Measurements from ENCODE around the gene TPI1.

The TPI1 gene

GRCh38 chr12:6867413-6868210 is at the start of gene TPI1:
TSS of gene TPI1 (plus strand) at chr12:6867531. CDS start at chr12:6867567, 36 bp downstream.
- DNase-seq = peak; percentile 80 to 82

DNA sequence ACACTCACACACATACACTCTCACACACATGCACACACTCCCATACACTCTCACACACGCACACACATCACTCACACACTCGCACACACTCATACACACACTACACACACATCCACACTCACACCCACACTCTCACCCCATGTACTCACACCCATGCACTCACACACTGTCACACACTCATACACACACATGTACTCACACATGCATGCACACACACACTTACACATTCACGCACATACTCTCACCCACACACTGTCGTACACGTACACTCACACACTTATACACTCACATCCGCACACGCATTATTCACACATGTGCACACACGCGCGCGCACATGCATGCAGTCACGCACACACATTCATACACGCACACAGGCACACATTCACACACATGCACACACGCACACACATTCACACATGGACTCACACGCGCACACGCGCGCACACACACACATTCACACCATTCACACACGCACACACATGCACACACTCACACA is 49.6 kb upstream of the TPI1 start:
- DNase-seq = no peak

DNA sequence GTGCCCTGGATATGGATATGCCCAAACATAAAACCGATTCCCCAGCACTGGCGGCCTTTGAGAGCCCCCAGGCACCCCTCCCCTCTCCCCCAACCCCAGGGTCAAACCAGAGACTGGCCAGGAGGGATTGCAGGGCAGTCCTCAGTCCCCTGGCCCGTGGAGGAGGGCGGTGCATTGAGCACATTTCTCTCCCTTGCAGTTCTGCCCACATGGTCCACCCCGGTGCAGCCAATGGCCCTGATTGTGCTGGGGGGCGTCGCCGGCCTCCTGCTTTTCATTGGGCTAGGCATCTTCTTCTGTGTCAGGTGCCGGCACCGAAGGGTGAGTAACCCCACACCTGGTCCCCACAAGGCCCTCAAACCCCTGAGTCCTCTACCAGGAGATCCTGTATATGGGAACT is 49.1 kb upstream of the TPI1 start:
- no peak for DNase-seq

- no peak for DNase-seq
Measured at GRCh38 chr12:6818645-6819044, 48.7 kb upstream of the TPI1 start.

GRCh38 chr12:6819106-6820030 is 48.0 kb upstream of the TPI1 start:
- no peak for DNase-seq

- DNase-seq = no peak
Measured at GRCh38 chr12:6820166-6820565, 47.2 kb upstream of the TPI1 start.

DNA sequence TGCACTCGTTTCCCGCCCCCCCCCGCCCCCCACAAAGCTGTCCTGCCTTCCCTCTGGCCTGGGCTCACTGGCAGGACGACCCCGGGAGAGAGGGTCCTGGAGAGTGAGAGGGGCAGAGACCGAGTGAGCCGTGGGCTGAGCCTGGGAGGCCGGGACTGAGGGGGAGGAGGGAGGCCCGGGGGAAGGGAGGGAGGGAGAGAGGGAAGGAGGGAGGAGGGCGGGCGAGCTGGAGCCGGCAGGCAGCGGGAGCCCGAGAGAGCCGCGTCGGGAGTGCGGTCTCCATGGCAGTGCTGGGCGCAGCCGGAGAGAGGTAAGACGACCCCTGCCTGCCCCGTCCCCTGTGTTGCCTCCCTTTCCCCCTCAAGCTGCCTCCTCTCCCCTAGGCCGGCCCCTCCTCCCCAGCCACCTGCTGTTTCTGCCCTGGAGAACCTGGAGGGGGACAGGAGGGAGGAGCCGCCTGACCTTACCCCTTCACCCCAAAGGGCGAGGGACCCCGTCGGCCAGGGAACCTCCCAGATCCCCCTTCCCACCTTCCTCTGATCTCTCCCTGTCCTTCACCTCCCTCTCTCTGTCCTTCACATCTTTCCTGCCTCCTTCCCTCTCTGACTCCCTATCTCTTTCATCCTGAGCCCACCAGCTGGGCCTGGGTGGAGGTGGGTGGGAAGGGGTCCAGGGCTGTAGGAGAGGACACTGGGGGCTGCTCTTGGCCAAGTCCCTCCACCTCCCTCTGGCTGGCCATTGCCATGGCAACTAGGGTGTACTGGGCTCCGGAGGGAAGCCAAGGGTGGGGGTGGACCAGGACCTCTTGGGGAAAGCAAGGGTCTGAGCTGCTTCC is 45.5 kb upstream of the TPI1 start, which contains the start of gene GPR162:
Gene GPR162, plus strand, starts transcription at position 231 of the 835 bp plus-strand sequence. CDS start 2,078 bp downstream, outside the sequence.
- DNase-seq = peak; percentile 57 to 64

- peak in 1 of 2 donors; percentile 15 for DNase-seq
Measured at GRCh38 chr12:6822426-6823135, 44.8 kb upstream of the TPI1 start.

GRCh38 chr12:6823182-6824084 is 43.9 kb upstream of the TPI1 start:
- DNase-seq = no peak

GRCh38 chr12:6824085-6824775 is 43.1 kb upstream of the TPI1 start:
- no peak for DNase-seq

DNA sequence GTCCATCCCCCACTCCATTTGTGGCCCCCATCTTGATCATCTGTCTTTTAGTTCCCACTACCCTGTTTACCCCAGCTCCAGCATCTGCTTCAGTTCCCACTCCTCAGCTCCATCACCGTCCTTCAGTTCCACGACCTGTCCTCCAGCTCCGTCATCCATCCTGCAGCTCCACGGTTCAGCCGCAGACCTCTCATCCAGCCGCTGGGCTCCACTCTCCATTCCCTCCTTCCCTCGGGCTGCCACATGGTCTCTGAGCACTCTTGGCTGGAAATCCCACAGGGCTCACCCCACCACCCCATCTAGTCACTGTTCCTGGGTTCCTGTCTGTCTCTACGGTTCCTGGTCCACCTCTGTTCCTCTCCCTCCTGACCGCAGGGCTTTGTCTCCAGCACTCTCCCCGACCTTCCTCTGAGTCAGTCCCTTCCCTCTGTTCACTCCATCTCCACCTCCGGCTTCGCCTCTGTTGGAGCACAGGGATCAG is 42.4 kb upstream of the TPI1 start:
- no peak for DNase-seq

DNA sequence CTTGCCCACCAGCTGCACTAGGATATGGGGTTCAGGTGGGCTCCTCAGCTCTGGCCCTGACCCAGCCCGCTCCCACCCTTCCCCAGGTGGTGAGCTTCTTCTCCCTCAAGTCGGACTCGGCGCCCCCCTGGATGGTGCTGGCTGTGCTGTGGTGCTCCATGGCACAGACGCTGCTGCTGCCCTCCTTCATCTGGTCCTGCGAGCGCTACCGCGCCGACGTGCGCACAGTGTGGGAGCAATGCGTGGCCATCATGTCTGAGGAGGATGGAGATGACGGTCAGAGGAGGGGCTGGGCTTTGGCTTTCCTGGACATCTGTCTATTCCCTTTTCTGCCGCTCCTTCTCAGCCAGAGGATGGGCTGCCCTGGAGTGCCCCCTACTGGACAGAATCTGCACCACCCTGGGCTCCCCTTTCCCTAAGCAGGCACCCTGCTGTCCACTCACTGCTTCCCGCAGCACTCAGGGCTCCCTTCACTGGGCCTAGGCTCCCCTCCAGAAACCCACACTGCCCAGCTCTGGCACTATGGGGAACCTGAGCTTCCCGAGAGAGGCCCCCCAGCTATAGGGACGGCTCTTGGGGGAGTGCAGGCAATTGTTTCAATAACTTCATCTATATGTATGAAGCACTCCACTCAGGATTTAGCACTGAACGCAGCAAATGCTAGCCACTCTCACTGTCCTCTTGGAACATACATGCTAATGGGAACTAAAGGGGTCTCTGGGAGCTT is 41.8 kb upstream of the TPI1 start:
- peak; percentile 65 to 79 for DNase-seq

- DNase-seq = no peak
Measured at GRCh38 chr12:6826125-6826733, 41.1 kb upstream of the TPI1 start.

GRCh38 chr12:6826734-6827436 is 40.4 kb upstream of the TPI1 start:
- no peak for DNase-seq

DNA sequence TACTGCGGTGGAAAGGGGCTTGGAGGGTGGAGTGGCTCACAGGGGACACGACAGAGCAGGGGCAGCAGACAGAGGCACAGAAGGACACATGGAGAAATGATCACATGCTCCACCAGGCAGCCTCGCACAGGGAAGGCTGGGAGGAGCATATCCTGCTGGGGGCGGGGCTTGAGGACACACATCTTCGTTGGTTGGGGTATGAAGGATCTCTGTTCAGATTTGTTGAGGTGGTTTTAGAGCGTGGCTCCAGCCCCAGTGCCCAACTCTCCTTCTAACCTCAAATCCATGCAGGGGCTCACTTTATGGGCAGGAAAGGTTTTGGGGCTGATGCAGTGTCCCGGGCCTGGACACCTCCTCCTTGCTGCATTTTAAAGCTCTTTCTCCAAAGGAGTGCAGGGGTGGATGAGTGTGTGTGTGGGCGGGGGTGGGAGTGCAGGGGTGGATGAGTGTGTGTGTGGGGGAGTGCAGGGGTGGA is 39.9 kb upstream of the TPI1 start:
- peak; percentile 56 to 70 for DNase-seq

DNA sequence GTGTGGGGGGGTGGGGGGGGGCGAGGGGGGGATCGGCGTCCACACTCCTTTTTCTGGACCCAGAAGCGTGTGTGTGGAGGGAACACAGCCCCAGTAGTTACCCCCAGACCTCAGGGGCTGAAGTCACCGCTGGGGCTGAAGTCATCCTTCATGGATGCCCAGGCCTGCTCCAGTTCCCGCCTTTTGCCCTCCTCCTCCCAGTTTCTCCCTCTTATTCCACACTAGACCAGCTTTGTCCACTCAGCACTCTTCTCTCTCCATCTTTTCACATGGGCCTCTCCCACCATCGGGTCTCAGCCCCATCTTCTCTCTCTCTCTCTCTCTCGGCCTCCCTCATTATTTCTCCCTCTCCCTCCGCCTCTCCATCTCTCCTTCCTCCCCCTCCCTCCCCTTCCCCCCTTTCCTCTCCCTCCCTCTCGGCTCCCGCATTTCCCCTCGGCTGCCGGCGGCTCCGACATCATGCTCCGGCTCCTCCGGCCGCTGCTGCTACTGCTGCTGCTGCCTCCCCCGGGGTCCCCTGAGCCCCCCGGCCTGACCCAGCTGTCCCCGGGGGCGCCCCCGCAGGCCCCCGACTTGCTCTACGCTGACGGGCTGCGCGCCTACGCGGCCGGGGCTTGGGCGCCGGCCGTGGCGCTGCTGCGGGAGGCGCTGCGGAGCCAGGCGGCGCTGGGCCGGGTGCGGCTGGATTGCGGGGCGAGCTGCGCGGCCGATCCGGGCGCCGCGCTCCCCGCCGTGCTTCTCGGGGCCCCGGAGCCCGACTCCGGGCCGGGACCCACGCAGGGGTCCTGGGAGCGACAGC is 39.1 kb upstream of the TPI1 start, which contains the start of gene P3H3:
Gene P3H3, plus strand, starts transcription at position 426 of the 799 bp plus-strand sequence. Its CDS starts 34 bp downstream, at position 460.
- peak in 1 of 2 donors; percentile 15 for DNase-seq
